GM10847 (cell line): ENCODE data around the gene SLC39A7.

Experiments
- POLR2A ChIP-seq: IDR thresholded peaks from 2 replicates; pipeline ENCODE4 v1.6.1; 2011; ENCODE audit not compliant: insufficient read length; ENCODE audit errors: extremely low read depth

The SLC39A7 gene

GRCh38 chr6:33215271-33216116 is 14.8 kb downstream of the SLC39A7 start:
- TF ChIP-seq POLR2A, result no peak

- TF ChIP-seq POLR2A, result no peak
These were observed 15.5 kb downstream of the SLC39A7 start for GRCh38 chr6:33216117-33216649.

GRCh38 chr6:33217246-33217645 is 16.6 kb downstream of the SLC39A7 start:
- TF ChIP-seq POLR2A, result no peak

GRCh38 chr6:33217681-33218080 is 17.0 kb downstream of the SLC39A7 start:
- TF ChIP-seq POLR2A, result no peak

GRCh38 chr6:33235221-33235634 is 34.6 kb downstream of the SLC39A7 start:
- no peak for TF ChIP-seq POLR2A

- no peak for TF ChIP-seq POLR2A
These were observed 35.7 kb downstream of the SLC39A7 start for GRCh38 chr6:33236328-33236727.

- no peak for TF ChIP-seq POLR2A
These were observed 36.2 kb downstream of the SLC39A7 start for GRCh38 chr6:33236852-33237251.

GRCh38 chr6:33237741-33238140 is 37.1 kb downstream of the SLC39A7 start:
- no peak for TF ChIP-seq POLR2A

GRCh38 chr6:33241968-33242367 is 41.3 kb downstream of the SLC39A7 start:
- no peak for TF ChIP-seq POLR2A

GRCh38 chr6:33243476-33243875 is 42.8 kb downstream of the SLC39A7 start:
- TF ChIP-seq POLR2A, result no peak

- no peak for TF ChIP-seq POLR2A
These were observed 47.4 kb downstream of the SLC39A7 start for GRCh38 chr6:33247977-33248642.

GRCh38 chr6:33248643-33248931 is 47.9 kb downstream of the SLC39A7 start:
- TF ChIP-seq POLR2A, result no peak

- TF ChIP-seq POLR2A, result peak; percentile 87
These were observed 48.5 kb downstream of the SLC39A7 start for GRCh38 chr6:33248932-33249731.

GRCh38 chr6:33249732-33250630 is 49.3 kb downstream of the SLC39A7 start:
- TF ChIP-seq POLR2A, result no peak

GRCh38 chr6:33250731-33251130 is 50.1 kb downstream of the SLC39A7 start:
- no peak for TF ChIP-seq POLR2A
